NT2/D1 (cell line): ENCODE results near the gene PHC2.

Experiments
- DNase-seq: peaks from one replicate; pipeline ENCODE4 v3.0.0-alpha.2; 2011; ENCODE audit warnings: low read depth, low spot score
- H3K27me3 ChIP-seq: 2 replicates; pipeline ENCODE4 v1.6.0; 2011; ENCODE audit warnings: mild to moderate bottlenecking; ENCODE audit not compliant: insufficient read length, insufficient read depth
- H3K36me3 ChIP-seq: 2 replicates; pipeline ENCODE4 v1.6.1; 2011; ENCODE audit warnings: mild to moderate bottlenecking, low read length, mixed read lengths; ENCODE audit not compliant: insufficient read depth, insufficient read length
- H3K4me1 ChIP-seq: 2 replicates; pipeline ENCODE4 v1.5.1; 2011; ENCODE audit not compliant: insufficient read depth, insufficient read length
- H3K4me3 ChIP-seq: 2 replicates; pipeline ENCODE4 v1.5.1; 2011; ENCODE audit warnings: low read depth; ENCODE audit not compliant: insufficient read length
- H3K9ac ChIP-seq: 2 replicates; pipeline ENCODE4 v1.6.0; 2011; ENCODE audit warnings: low read depth; ENCODE audit not compliant: insufficient read length
- H3K9me3 ChIP-seq: 2 replicates; pipeline ENCODE4 v1.5.1; 2011; ENCODE audit warnings: mild to moderate bottlenecking, low read length; ENCODE audit not compliant: insufficient read depth
- SUZ12 ChIP-seq: IDR thresholded peaks from 2 replicates; pipeline ENCODE4 v1.6.1; 2011; ENCODE audit not compliant: insufficient read length, insufficient read depth; ENCODE audit errors: extremely low read depth
- YY1 ChIP-seq: IDR thresholded peaks from 2 replicates; pipeline ENCODE4 v1.6.1; 2011; ENCODE audit not compliant: insufficient read length, insufficient read depth
- ZNF274 ChIP-seq: IDR thresholded peaks from 2 replicates; pipeline ENCODE4 v1.6.1; 2011; ENCODE audit warnings: mild to moderate bottlenecking, low read depth, low read length

PHC2 gene

GRCh38 chr1:33372162-33372561, 58.7 kb downstream of the PHC2 start:
- Histone ChIP-seq H3K36me3 (peaks cover 10% of the 10 kb centered on the region), H3K4me3 (no peak overlapping the region), H3K9ac (peak overlapping the region; percentile 37), H3K4me1 (peaks cover 11% of the 10 kb centered on the region), H3K9me3 (no peaks in the 10 kb centered on the region), H3K27me3 (no peaks in the 10 kb centered on the region)
- DNase-seq: no peak
- TF ChIP-seq ZNF274: no peak
- no peak for TF ChIP-seq SUZ12
- no peak for TF ChIP-seq YY1

- Histone ChIP-seq H3K4me1 (peaks cover 11% of the 10 kb centered on the region), H3K9me3 (no peaks in the 10 kb centered on the region), H3K4me3 (no peak overlapping the region), H3K36me3 (peaks cover 14% of the 10 kb centered on the region), H3K27me3 (no peaks in the 10 kb centered on the region), H3K9ac (no peak overlapping the region)
- TF ChIP-seq ZNF274: no peak
- no peak for TF ChIP-seq YY1
- no peak for TF ChIP-seq SUZ12
- no peak for DNase-seq
Observed at GRCh38 chr1:33371334-33371733, 59.6 kb downstream of the PHC2 start.

GRCh38 chr1:33370827-33371226, 60.1 kb downstream of the PHC2 start:
- Histone ChIP-seq H3K27me3 (no peaks in the 10 kb centered on the region), H3K9me3 (no peaks in the 10 kb centered on the region), H3K4me1 (peaks cover 11% of the 10 kb centered on the region), H3K9ac (no peak overlapping the region), H3K4me3 (no peak overlapping the region), H3K36me3 (peaks cover 14% of the 10 kb centered on the region)
- no peak for DNase-seq
- TF ChIP-seq SUZ12: no peak
- TF ChIP-seq YY1: no peak
- TF ChIP-seq ZNF274: no peak

GRCh38 chr1:33370301-33370700, 60.6 kb downstream of the PHC2 start:
- Histone ChIP-seq H3K4me1 (peaks cover 15% of the 10 kb centered on the region), H3K36me3 (peaks cover 14% of the 10 kb centered on the region), H3K9ac (no peak overlapping the region), H3K27me3 (no peaks in the 10 kb centered on the region), H3K4me3 (no peak overlapping the region), H3K9me3 (no peaks in the 10 kb centered on the region)
- DNase-seq: no peak
- TF ChIP-seq YY1 (no peak), ZNF274 (no peak), SUZ12 (no peak)

- peaks cover 18% of the 10 kb centered on the region for H3K4me1 ChIP-seq
- no peak for TF ChIP-seq ZNF274
- TF ChIP-seq SUZ12: no peak
- TF ChIP-seq YY1: no peak
- no peaks in the 10 kb centered on the region for H3K27me3 ChIP-seq
- no peak overlapping the region for H3K4me3 ChIP-seq
- no peak overlapping the region for H3K9ac ChIP-seq
- H3K36me3 ChIP-seq: peaks cover 14% of the 10 kb centered on the region
- no peaks in the 10 kb centered on the region for H3K9me3 ChIP-seq
- no peak for DNase-seq
Observed at GRCh38 chr1:33369764-33370163, 61.1 kb downstream of the PHC2 start.

- H3K4me1 ChIP-seq: peaks cover 21% of the 10 kb centered on the region
- H3K9ac ChIP-seq: no peak overlapping the region
- H3K4me3 ChIP-seq: no peak overlapping the region
- TF ChIP-seq ZNF274 (no peak), YY1 (no peak)
- no peaks in the 10 kb centered on the region for H3K9me3 ChIP-seq
- DNase-seq: no peak
- H3K36me3 ChIP-seq: peaks cover 14% of the 10 kb centered on the region
- no peaks in the 10 kb centered on the region for H3K27me3 ChIP-seq
Observed at GRCh38 chr1:33369081-33369480, 61.8 kb downstream of the PHC2 start.

GRCh38 chr1:33368431-33368830, 62.5 kb downstream of the PHC2 start:
- no peaks in the 10 kb centered on the region for H3K9me3 ChIP-seq
- H3K9ac ChIP-seq: no peak overlapping the region
- peaks cover 14% of the 10 kb centered on the region for H3K36me3 ChIP-seq
- TF ChIP-seq YY1: no peak
- no peak for TF ChIP-seq ZNF274
- no peak for TF ChIP-seq SUZ12
- H3K4me3 ChIP-seq: no peak overlapping the region
- DNase-seq: no peak
- H3K4me1 ChIP-seq: peaks cover 24% of the 10 kb centered on the region
- H3K27me3 ChIP-seq: no peaks in the 10 kb centered on the region
